Osteoblast (primary cell): ENCODE data around the gene LYST. TPM values are rescaled to one million over a fixed set of nuclear protein-coding genes. Genes with fewer than 3 reads are reported as not detected.

Experiments
- DNase-seq: peaks from one replicate; pipeline ENCODE4 v3.0.0; 2011; ENCODE audit warnings: low spot score, mixed read lengths; ENCODE audit not compliant: insufficient read length; ENCODE audit errors: missing footprints
- H2AFZ ChIP-seq: 2 replicates; pipeline ENCODE4 v1.6.0; 2011; ENCODE audit warnings: mild to moderate bottlenecking, low read length
- H3K27ac ChIP-seq: 2 replicates; pipeline ENCODE4 v1.5.1; 2011; ENCODE audit warnings: mild to moderate bottlenecking, low read depth, low read length, moderate library complexity
- H3K27me3 ChIP-seq: 2 replicates; pipeline ENCODE4 v1.6.0; 2012; ENCODE audit warnings: mild to moderate bottlenecking, control low read depth, inconsistent platforms, low read length, moderate library complexity; ENCODE audit not compliant: insufficient read depth
- H3K36me3 ChIP-seq: 2 replicates; pipeline ENCODE4 v1.5.1; 2011; ENCODE audit warnings: mild to moderate bottlenecking, low read length, control low read depth, moderate library complexity; ENCODE audit not compliant: insufficient read depth
- H3K4me1 ChIP-seq: 2 replicates; pipeline ENCODE4 v1.5.1; 2011; ENCODE audit warnings: mild to moderate bottlenecking, low read length, control low read depth, moderate library complexity; ENCODE audit not compliant: insufficient read depth
- H3K4me2 ChIP-seq: 2 replicates; pipeline ENCODE4 v1.6.0; 2011; ENCODE audit warnings: mild to moderate bottlenecking, low read length; ENCODE audit not compliant: insufficient read depth
- H3K4me3 ChIP-seq: fragments of 200-600 bp; sonication (generic); 3 replicates; pipeline ENCODE4 v1.5.1; 2012; ENCODE audit warnings: mild to moderate bottlenecking, low read length, inconsistent platforms; ENCODE audit not compliant: insufficient read depth
- H3K79me2 ChIP-seq: 2 replicates; pipeline ENCODE4 v1.6.0; 2012; ENCODE audit warnings: mild to moderate bottlenecking, low read length, control low read depth, inconsistent platforms; ENCODE audit not compliant: insufficient read depth
- H3K9me3 ChIP-seq: 2 replicates; pipeline ENCODE4 v1.5.1; 2011; ENCODE audit warnings: low read depth, low read length, control low read depth
- H4K20me1 ChIP-seq: 2 replicates; pipeline ENCODE4 v1.6.0; 2012; ENCODE audit warnings: mild to moderate bottlenecking, low read length, control low read depth; ENCODE audit not compliant: insufficient read depth
- CTCF ChIP-seq: IDR thresholded peaks from 2 replicates; pipeline ENCODE4 v1.5.1; 2011; ENCODE audit warnings: mild to moderate bottlenecking, low read depth, low read length, moderate library complexity; ENCODE audit errors: extremely low read depth
- total RNA-seq: library from RNA; depleted of rRNA; stranded (reverse); fragments of >200 nt; gene quantifications from 2 replicates; pipeline ENCODE4 v1.2.3, GENCODE V29; 2012

The LYST gene
- total RNA-seq, 1 donor, result 63.0 TPM

GRCh38 chr1:235739631-235740030 lies 127.1 kb downstream of the LYST start:
- H2AFZ ChIP-seq, result no peak overlapping the region
- TF ChIP-seq CTCF, result no peak
- H3K4me2 ChIP-seq, result peak overlapping the region; percentile 7
- DNase-seq, result no peak
- H3K27me3 ChIP-seq, result no peaks in the 10 kb centered on the region
- H3K27ac ChIP-seq, result peak overlapping the region; percentile 79
- H3K9me3 ChIP-seq, result no peaks in the 10 kb centered on the region
- no peaks in the 10 kb centered on the region for H3K79me2 ChIP-seq
- H3K4me1 ChIP-seq, result peaks cover 40% of the 10 kb centered on the region
- no peaks in the 10 kb centered on the region for H4K20me1 ChIP-seq
- peaks cover 5% of the 10 kb centered on the region for H3K36me3 ChIP-seq
- H3K4me3 ChIP-seq, result no peak overlapping the region

- no peaks in the 10 kb centered on the region for H3K9me3 ChIP-seq
- no peaks in the 10 kb centered on the region for H4K20me1 ChIP-seq
- H2AFZ ChIP-seq, result no peak overlapping the region
- peaks cover 5% of the 10 kb centered on the region for H3K36me3 ChIP-seq
- peak overlapping the region; percentile 79 for H3K27ac ChIP-seq
- peaks cover 40% of the 10 kb centered on the region for H3K4me1 ChIP-seq
- no peak for TF ChIP-seq CTCF
- H3K4me2 ChIP-seq, result no peak overlapping the region
- H3K4me3 ChIP-seq, result no peak overlapping the region
- H3K79me2 ChIP-seq, result no peaks in the 10 kb centered on the region
- DNase-seq, result no peak
- H3K27me3 ChIP-seq, result no peaks in the 10 kb centered on the region
Observed at GRCh38 chr1:235739124-235739523, 127.6 kb downstream of the LYST start.

- Histone ChIP-seq H3K4me1 (peaks cover 40% of the 10 kb centered on the region), H3K36me3 (no peaks in the 10 kb centered on the region), H3K4me2 (no peak overlapping the region), H2AFZ (no peak overlapping the region), H3K4me3 (no peak overlapping the region), H3K27ac (no peak overlapping the region), H3K27me3 (no peaks in the 10 kb centered on the region), H3K79me2 (no peaks in the 10 kb centered on the region), H3K9me3 (no peaks in the 10 kb centered on the region), H4K20me1 (no peaks in the 10 kb centered on the region)
- no peak for TF ChIP-seq CTCF
- DNase-seq, result no peak
Observed at GRCh38 chr1:235737751-235738150, 129.0 kb downstream of the LYST start.

- Histone ChIP-seq H3K9me3 (no peaks in the 10 kb centered on the region), H3K36me3 (no peaks in the 10 kb centered on the region), H3K79me2 (no peaks in the 10 kb centered on the region), H2AFZ (no peak overlapping the region), H4K20me1 (no peaks in the 10 kb centered on the region), H3K4me3 (no peak overlapping the region), H3K4me1 (peaks cover 31% of the 10 kb centered on the region), H3K27me3 (no peaks in the 10 kb centered on the region), H3K27ac (no peak overlapping the region), H3K4me2 (no peak overlapping the region)
- no peak for TF ChIP-seq CTCF
- DNase-seq, result no peak
Observed at GRCh38 chr1:235736263-235736662, 130.4 kb downstream of the LYST start.
